Gastroesophageal sphincter (tissue), 4 donors: ENCODE measurements around the gene CFAP45. TPM values are rescaled to one million over a fixed set of nuclear protein-coding genes. Genes with fewer than 3 reads are reported as not detected.

Experiments
- ATAC-seq: fragments of 150-250 bp; one replicate; pipeline ENCODE4 v1.9.1; 2016; ENCODE audit warnings: mild to moderate bottlenecking, moderate library complexity
- H3K27ac ChIP-seq, 4 donors: fragments of 200-600 bp; sonication (generic) in 3 of 4; 1 replicate in 3 of 4; 2 replicates in 1 of 4; pipeline ENCODE4 v1.5.1; 2016 to 2019
- H3K27me3 ChIP-seq: fragments of 200-600 bp; sonication (generic); one replicate; pipeline ENCODE4 v1.5.1; 2019
- H3K36me3 ChIP-seq, 2 donors: fragments of 200-600 bp; sonication (generic); one replicate each; pipeline ENCODE4 v1.5.1; 2019; ENCODE audit warnings: control low read depth in 1 of 2
- H3K4me1 ChIP-seq, 3 donors: fragments of 200-600 bp; sonication (generic); 1 replicate in 2 of 3; 2 replicates in 1 of 3; pipeline ENCODE4 v1.5.1; 2016 to 2019; ENCODE audit warnings: control low read depth in 2 of 3
- H3K4me3 ChIP-seq, 2 donors: fragments of 200-600 bp; sonication (generic); one replicate each; pipeline ENCODE4 v1.5.1; 2019; ENCODE audit warnings: mild to moderate bottlenecking in 1 of 2, moderate library complexity in 1 of 2
- H3K9me3 ChIP-seq, 3 donors: fragments of 200-600 bp; sonication (generic); one replicate each; pipeline ENCODE4 v1.5.1; 2017 to 2019; ENCODE audit warnings: control low read depth in 2 of 3
- EP300 ChIP-seq: sonication (generic); formaldehyde crosslinking; IDR thresholded peaks from one replicate; pipeline ENCODE4 v1.6.1; 2017; ENCODE audit warnings: antibody characterized with exemption, mild to moderate bottlenecking
- POLR2A ChIP-seq, 2 donors: fragments of 450-650 bp; IDR thresholded peaks; one replicate each; pipeline ENCODE4 v1.6.1; 2017; ENCODE audit warnings: antibody characterized with exemption in 2 of 2, mild to moderate bottlenecking in 2 of 2, moderate library complexity in 1 of 2
- POLR2AphosphoS5 ChIP-seq: sonication (generic); formaldehyde crosslinking; IDR thresholded peaks from one replicate; pipeline ENCODE4 v1.6.1; 2017; ENCODE audit warnings: antibody characterized with exemption
- WGBS, 2 donors: methylation state at CpG; one replicate each; pipeline ENCODE4 v1.1.5; 2018; ENCODE audit warnings: low coverage in 1 of 2; 5-methylcytosine and 5-hydroxymethylcytosine counted together
- total RNA-seq, 4 donors: library from RNA; depleted of rRNA; stranded (reverse); fragments of >200 nt; gene quantifications; one replicate each; pipeline ENCODE4 v1.1.0, GENCODE V29; 2016
- TF ChIP-seq, protein P1 (sequence below), 4 experiments: fragments of 200-600 bp in 2 of 4; fragments of 450-650 bp in 2 of 4; sonication (generic) in 1 of 4; IDR thresholded peaks; one replicate each; pipeline ENCODE4 v1.5.1; 2017 to 2019; ENCODE audit warnings: antibody characterized with exemption in 4 of 4, mild to moderate bottlenecking in 2 of 4, moderate library complexity in 2 of 4

CFAP45 gene
- total RNA-seq, 4 donors from 2014 or later = 0.27 to 0.81 TPM; not detected in 2

DNA sequence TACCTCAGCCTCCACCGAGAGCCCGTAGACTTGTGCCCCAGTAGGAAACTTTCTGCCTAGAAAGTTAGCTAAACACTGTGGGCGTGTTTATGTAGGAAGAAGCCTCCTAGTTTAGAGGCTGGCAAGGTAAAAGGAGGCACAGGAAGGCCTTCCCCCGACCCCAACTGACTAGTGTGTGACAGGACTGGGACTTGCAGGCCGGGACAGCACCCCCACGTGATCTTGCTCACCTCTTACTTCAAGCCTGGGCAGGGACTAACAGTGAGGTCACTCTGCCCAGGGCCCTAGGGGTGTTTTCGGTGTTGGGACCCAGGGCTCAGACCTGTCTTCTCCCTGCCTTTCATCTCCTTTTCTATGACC lies 25.7 kb upstream of the CFAP45 start:
- Histone ChIP-seq H3K27me3 (no peaks in the 10 kb centered on the region), H3K36me3 (peaks cover 0 to 4% of the 10 kb centered on the region in 2 donors), H3K4me1 (peaks cover 0 to 48% (median 5%) of the 10 kb centered on the region in 3 donors), H3K4me3 (peak overlapping the region; percentile 86 to 96), H3K27ac (peak overlapping the region; percentile 90 to 96 (median 94)), H3K9me3 (no peaks in the 10 kb centered on the region)
- WGBS, 2 donors = 0% methylated on average over 2 to 5 of the region's 7 CpGs
- ATAC-seq = no peak
- TF ChIP-seq, protein P1, sequence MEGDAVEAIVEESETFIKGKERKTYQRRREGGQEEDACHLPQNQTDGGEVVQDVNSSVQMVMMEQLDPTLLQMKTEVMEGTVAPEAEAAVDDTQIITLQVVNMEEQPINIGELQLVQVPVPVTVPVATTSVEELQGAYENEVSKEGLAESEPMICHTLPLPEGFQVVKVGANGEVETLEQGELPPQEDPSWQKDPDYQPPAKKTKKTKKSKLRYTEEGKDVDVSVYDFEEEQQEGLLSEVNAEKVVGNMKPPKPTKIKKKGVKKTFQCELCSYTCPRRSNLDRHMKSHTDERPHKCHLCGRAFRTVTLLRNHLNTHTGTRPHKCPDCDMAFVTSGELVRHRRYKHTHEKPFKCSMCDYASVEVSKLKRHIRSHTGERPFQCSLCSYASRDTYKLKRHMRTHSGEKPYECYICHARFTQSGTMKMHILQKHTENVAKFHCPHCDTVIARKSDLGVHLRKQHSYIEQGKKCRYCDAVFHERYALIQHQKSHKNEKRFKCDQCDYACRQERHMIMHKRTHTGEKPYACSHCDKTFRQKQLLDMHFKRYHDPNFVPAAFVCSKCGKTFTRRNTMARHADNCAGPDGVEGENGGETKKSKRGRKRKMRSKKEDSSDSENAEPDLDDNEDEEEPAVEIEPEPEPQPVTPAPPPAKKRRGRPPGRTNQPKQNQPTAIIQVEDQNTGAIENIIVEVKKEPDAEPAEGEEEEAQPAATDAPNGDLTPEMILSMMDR (IDR thresholded peaks at IDR 0.05) = peak in 1 of 4 experiments; percentile 8
- no peak for TF ChIP-seq POLR2AphosphoS5
- TF ChIP-seq EP300 = no peak
- TF ChIP-seq POLR2A (IDR thresholded peaks at IDR 0.05) = no peak

DNA sequence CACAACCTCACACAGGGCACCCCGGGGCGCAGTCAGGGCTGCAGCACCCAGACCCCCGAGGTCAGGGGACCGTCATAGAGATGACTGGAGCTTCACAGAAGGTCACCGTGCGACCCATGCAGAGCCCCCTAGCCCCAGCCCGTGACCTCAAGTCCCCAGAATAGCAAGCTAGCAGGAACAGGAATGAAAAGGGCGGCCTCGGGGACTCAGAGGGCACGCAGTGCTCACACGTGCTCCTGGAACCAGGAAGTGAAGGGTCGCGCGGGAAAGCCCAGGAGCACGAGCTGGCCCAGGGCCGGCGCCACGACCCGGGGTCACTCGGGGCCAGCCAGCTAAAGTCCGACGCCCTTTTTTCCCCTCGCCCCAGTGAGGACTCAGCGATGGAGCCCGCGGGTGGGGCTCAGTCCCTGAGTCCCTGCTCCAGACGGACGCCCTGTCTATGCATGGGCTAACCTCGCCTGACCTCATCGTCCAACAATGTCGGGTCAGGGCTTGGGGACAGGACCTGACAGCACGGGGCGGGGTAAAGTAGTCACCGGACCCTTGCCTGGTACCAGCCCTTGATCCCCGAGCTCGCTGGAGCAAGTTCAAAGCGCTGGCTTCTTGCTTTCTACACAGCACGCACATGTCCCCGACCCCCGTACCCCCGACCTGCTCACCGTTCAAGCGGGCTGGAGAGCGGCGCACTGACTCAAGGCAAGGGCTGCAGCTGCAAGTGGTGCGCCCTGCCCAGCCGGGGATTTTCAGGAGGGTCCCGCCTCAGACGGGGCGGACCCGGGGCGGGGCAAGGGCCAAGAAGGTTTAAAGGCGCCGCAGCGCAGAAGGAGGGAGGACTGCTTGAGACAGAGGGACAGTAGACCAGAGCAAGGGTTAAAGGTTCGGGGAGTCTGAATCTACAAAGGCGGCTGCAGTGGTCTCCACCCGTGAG lies 25.1 kb upstream of the CFAP45 start, which contains the start of gene TAGLN2:
TSS of gene TAGLN2 (minus strand) at position 717 of the 928 bp plus-strand sequence. CDS start 4,998 bp downstream, outside the sequence.
- no peaks in the 10 kb centered on the region for H3K27me3 ChIP-seq
- ATAC-seq = peak; percentile 82
- H3K4me3 ChIP-seq = peak within 1 kb of the TSS; percentile 86 to 96
- H3K9me3 ChIP-seq = no peaks in the 10 kb centered on the region
- peak within 1 kb of the TSS; percentile 90 to 96 (median 94) for H3K27ac ChIP-seq
- WGBS, 2 donors = 0% methylated on average over 3 to 6 of the region's 58 CpGs
- peak; percentile 92 to 94 for TF ChIP-seq POLR2A (IDR thresholded peaks at IDR 0.05)
- TF ChIP-seq POLR2AphosphoS5 = peak; percentile 98
- TF ChIP-seq, protein P1 (IDR thresholded peaks at IDR 0.05) = peak in 2 of 4 experiments; percentile 8 to 19
- no peak for TF ChIP-seq EP300
- H3K4me1 ChIP-seq = peaks cover 0 to 55% (median 5%) of the 10 kb centered on the region in 3 donors
- H3K36me3 ChIP-seq = peaks cover 0 to 10% of the 10 kb centered on the region in 2 donors

DNA sequence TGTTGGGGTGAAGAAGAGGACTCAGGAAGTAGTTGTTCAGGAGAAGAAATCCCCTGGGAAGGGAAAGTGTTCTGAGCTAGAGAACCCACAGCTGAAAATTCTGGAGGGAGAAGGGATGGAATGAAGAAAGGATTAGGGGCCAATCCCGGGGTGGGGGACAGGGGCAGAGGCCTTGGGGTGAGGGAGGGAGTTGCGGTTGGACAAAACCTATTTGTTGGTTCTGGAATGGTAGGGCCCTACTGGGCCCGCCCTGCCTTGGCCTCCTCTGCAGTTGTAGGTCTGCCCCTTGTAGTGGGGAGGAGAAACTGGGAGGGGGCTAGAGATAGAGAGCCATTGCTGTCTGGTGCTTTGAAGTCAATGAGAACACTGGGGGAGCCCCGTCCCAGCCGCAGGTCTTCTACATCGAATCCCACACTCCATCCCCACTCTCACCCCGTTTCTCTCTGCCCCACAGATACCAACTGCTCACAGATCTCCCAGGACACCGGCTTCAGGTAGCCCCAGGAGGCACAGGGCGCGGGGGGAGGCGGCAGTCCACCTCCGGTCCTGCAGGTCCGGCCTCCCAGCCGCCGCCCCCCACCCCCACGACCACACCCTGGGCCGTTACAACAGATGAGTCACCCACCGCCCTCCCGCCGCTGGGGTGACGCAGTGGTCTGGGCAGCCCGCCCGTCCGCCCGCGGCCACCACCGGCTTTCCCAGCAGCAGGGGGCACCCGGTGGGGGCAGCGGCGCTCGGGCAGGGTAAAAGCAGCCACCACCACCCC lies 24.2 kb upstream of the CFAP45 start:
- no peaks in the 10 kb centered on the region for H3K27me3 ChIP-seq
- peak overlapping the region; percentile 86 to 96 for H3K4me3 ChIP-seq
- 3% methylated on average over 3 to 6 of the region's 31 CpGs for WGBS, 2 donors
- no peaks in the 10 kb centered on the region for H3K9me3 ChIP-seq
- peaks cover 0 to 63% (median 5%) of the 10 kb centered on the region in 3 donors for H3K4me1 ChIP-seq
- ATAC-seq = peak; percentile 83
- H3K36me3 ChIP-seq = peaks cover 0 to 19% of the 10 kb centered on the region in 2 donors
- TF ChIP-seq, protein P1 (IDR thresholded peaks at IDR 0.05) = peak in 1 of 4 experiments; percentile 26
- TF ChIP-seq POLR2A (IDR thresholded peaks at IDR 0.05) (peak in 1 of 2 donors; percentile 52), EP300 (no peak), POLR2AphosphoS5 (peak; percentile 91)
- H3K27ac ChIP-seq = peak overlapping the region; percentile 90 to 96 (median 94)

DNA sequence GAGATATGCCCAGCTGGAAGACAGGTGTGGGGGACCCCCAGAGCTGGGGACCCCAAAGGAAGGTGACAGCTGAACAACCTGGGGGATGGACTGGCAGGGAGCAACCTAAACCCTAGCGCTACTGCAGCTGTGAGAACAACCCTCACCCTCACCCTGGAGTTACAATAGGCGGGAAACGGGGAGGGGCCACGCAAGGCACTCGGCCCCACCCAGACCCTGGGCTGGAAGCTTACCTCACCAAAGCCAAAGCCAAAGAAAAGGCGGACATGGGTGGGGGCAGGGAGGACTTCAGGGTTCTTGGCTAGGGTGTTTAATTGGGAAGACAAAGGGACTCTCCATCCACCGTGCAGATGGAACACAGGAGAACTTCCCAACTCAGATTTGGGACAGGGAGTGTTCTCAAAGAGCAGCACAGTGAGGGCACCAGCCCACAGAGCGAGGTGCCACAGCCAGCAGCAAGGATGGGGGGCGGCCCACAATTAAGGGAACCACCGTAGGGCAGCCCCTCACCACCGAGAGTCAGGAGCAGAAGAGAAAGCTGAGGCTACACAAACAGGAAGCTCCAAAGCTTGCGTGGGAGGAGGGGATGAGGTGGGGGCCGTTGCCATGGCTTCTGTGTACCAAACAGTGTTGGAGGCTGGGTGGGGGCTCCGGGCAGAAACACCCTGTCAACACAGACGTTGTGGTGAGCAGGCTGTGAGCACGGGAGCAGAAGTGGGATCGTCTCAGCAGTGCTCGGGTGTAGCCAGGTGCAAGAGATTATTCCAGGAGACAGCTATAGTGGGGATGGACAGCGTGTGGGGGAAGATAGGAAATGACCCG lies 23.4 kb upstream of the CFAP45 start:
- Histone ChIP-seq H3K27me3 (no peaks in the 10 kb centered on the region), H3K4me1 (peaks cover 0 to 71% (median 5%) of the 10 kb centered on the region in 3 donors), H3K36me3 (peaks cover 0 to 27% of the 10 kb centered on the region in 2 donors), H3K4me3 (peak overlapping the region; percentile 86 to 96), H3K27ac (peak overlapping the region; percentile 90 to 96 (median 94)), H3K9me3 (no peaks in the 10 kb centered on the region)
- peak; percentile 89 for TF ChIP-seq POLR2AphosphoS5
- TF ChIP-seq, protein P1 (IDR thresholded peaks at IDR 0.05) = no peak
- TF ChIP-seq EP300 = no peak
- peak; percentile 67 to 70 for TF ChIP-seq POLR2A (IDR thresholded peaks at IDR 0.05)
- WGBS, 2 donors = 0 to 15% methylated on average over 11 to 14 of the region's 20 CpGs
- peak; percentile 60 for ATAC-seq
